OCI-LY3 (cell line): ENCODE data around the gene ANKS1A.

Source experiments
- CTCF ChIP-seq: fragments of 200-600, 300-600 bp; sonication (generic); IDR thresholded peaks from 2 replicates; pipeline ENCODE4 v1.5.1; 2014; ENCODE audit warnings: antibody characterized with exemption, low read length, low read depth
- EZH2phosphoT487 ChIP-seq: fragments of 200-600 bp; shearing (Covaris generic); IDR thresholded peaks from 2 replicates; pipeline ENCODE4 v1.6.1; 2018; ENCODE audit warnings: antibody characterized with exemption, mixed run types, low read depth

GRCh38 chr6:35084041-35084491 lies 195.0 kb downstream of the ANKS1A start:
- TF ChIP-seq CTCF (no peak), EZH2phosphoT487 (no peak)
